KMS-11 (cell line): ENCODE data around the gene ATP8A2.

Experiments
- H2AFZ ChIP-seq: fragments of 200-600 bp; sonication (generic); 2 replicates; pipeline ENCODE4 v1.6.1; 2016; ENCODE audit warnings: antibody characterized with exemption, mixed run types, low read depth
- H3K27ac ChIP-seq: fragments of 200-600 bp; sonication (generic); 2 replicates; pipeline ENCODE4 v1.6.1; 2016; ENCODE audit warnings: mild to moderate bottlenecking, mixed run types
- H3K27me3 ChIP-seq: fragments of 200-600 bp; sonication (generic); 2 replicates; pipeline ENCODE4 v1.6.1; 2017; ENCODE audit warnings: mild to moderate bottlenecking, low read depth, mixed run types, moderate library complexity; ENCODE audit not compliant: insufficient read depth
- H3K36me3 ChIP-seq: fragments of 200-600 bp; sonication (generic); 2 replicates; pipeline ENCODE4 v1.6.1; 2017; ENCODE audit warnings: mild to moderate bottlenecking, mixed run types; ENCODE audit not compliant: insufficient read depth
- H3K4me1 ChIP-seq: fragments of 200-600 bp; sonication (generic); 2 replicates; pipeline ENCODE4 v1.6.1; 2016; ENCODE audit warnings: mild to moderate bottlenecking, low read depth, mixed run types; ENCODE audit not compliant: poor library complexity, severe bottlenecking
- H3K4me2 ChIP-seq: fragments of 200-600 bp; sonication (generic); 2 replicates; pipeline ENCODE4 v1.7.0; 2016; ENCODE audit warnings: mild to moderate bottlenecking, mixed run types
- H3K4me3 ChIP-seq: fragments of 200-600 bp; sonication (generic); IDR thresholded peaks from 2 replicates; pipeline ENCODE4 v1.6.1; 2017; ENCODE audit warnings: low read depth, low read length, mixed read lengths; ENCODE audit not compliant: insufficient read depth
- H3K79me2 ChIP-seq: fragments of 200-600 bp; sonication (generic); 2 replicates; pipeline ENCODE4 v1.6.1; 2016; ENCODE audit warnings: low read depth, mixed run types; ENCODE audit not compliant: insufficient read depth
- H3K9ac ChIP-seq: fragments of 200-600 bp; sonication (generic); 2 replicates; pipeline ENCODE4 v1.6.1; 2016; ENCODE audit warnings: mild to moderate bottlenecking, mixed run types
- H4K20me1 ChIP-seq: fragments of 200-600 bp; sonication (generic); 2 replicates; pipeline ENCODE4 v1.6.1; 2016; ENCODE audit warnings: mild to moderate bottlenecking, mixed run types; ENCODE audit not compliant: insufficient read depth
- TF ChIP-seq, protein P1 (sequence below): fragments of 200-600 bp; sonication (generic); conservative IDR thresholded peaks from 2 replicates; pipeline ENCODE4 v1.6.1; 2017; ENCODE audit warnings: low read depth, mild to moderate bottlenecking, antibody characterized with exemption, low read length, moderate library complexity, mixed read lengths

Gene ATP8A2

DNA sequence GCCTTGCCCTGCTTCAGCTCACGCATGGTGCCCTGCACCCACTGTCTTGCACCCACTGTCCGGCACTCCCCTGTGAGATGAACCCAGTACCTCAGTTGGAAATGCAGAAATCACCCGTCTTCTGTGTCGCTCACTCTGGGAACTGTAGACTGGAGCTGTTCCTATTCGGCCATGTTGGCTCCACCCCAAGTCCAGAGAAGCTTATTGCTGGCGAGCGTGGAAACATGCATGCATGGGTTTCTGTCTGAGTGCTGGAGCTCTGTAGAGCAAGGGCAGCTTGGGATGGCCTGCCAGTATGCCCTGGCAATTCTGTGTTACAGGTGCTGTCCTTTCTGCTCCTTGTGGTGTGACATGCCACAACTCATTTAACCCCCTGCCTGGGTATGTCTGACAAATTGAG is 527.2 kb downstream of the ATP8A2 start:
- H3K4me2 ChIP-seq = no peak overlapping the region
- H3K36me3 ChIP-seq = no peaks in the 10 kb centered on the region
- peaks cover 25% of the 10 kb centered on the region for H3K4me1 ChIP-seq
- no peak overlapping the region for H3K9ac ChIP-seq
- no peaks in the 10 kb centered on the region for H3K79me2 ChIP-seq
- H4K20me1 ChIP-seq = no peaks in the 10 kb centered on the region
- H3K4me3 ChIP-seq = no peak overlapping the region
- H3K27ac ChIP-seq = no peak overlapping the region
- TF ChIP-seq, protein P1, sequence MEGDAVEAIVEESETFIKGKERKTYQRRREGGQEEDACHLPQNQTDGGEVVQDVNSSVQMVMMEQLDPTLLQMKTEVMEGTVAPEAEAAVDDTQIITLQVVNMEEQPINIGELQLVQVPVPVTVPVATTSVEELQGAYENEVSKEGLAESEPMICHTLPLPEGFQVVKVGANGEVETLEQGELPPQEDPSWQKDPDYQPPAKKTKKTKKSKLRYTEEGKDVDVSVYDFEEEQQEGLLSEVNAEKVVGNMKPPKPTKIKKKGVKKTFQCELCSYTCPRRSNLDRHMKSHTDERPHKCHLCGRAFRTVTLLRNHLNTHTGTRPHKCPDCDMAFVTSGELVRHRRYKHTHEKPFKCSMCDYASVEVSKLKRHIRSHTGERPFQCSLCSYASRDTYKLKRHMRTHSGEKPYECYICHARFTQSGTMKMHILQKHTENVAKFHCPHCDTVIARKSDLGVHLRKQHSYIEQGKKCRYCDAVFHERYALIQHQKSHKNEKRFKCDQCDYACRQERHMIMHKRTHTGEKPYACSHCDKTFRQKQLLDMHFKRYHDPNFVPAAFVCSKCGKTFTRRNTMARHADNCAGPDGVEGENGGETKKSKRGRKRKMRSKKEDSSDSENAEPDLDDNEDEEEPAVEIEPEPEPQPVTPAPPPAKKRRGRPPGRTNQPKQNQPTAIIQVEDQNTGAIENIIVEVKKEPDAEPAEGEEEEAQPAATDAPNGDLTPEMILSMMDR = no peak
- no peak overlapping the region for H2AFZ ChIP-seq
- H3K27me3 ChIP-seq = no peaks in the 10 kb centered on the region

DNA sequence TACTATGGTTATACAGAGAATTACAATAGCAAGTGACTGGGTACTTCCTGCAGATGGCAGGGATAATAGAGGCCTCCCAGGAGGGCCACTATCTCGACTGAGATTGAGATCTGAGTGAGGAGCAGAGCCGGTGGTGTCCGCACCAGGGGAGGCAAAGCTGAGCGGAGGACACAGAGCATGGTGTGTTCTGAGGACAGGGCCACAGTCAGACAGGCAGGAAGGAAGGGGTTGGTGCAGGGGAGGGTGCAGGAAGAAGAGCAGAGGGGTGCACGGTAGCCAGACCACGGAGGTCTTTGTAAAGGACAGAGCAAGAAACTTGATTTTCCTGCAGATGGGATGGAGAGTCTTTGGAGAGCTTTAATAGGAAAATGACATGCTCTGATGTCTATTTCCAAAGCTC is 527.7 kb downstream of the ATP8A2 start:
- H4K20me1 ChIP-seq = no peaks in the 10 kb centered on the region
- H3K79me2 ChIP-seq = no peaks in the 10 kb centered on the region
- H3K36me3 ChIP-seq = no peaks in the 10 kb centered on the region
- TF ChIP-seq, protein P1 = no peak
- H3K4me2 ChIP-seq = no peak overlapping the region
- no peak overlapping the region for H2AFZ ChIP-seq
- H3K4me1 ChIP-seq = peaks cover 25% of the 10 kb centered on the region
- no peak overlapping the region for H3K4me3 ChIP-seq
- no peaks in the 10 kb centered on the region for H3K27me3 ChIP-seq
- no peak overlapping the region for H3K27ac ChIP-seq
- H3K9ac ChIP-seq = no peak overlapping the region

DNA sequence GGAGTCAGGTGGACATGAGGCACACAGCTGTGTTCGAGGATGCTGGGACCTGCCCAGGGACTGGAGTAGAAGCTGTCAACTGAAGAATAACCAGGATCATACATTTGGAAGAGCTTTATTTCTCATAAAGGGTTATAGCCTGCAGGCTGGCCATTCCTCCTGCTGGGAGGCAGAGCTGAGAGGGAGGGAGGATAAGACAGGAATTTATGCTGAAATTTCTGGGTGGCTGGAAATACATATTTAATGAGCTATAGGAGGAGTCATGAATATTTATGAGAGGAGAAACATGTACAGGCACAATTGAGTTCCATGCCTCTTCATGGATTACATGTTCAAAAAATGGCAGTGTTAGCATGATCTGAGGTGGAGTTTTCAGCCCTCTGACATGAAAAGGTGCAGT is 528.2 kb downstream of the ATP8A2 start:
- Histone ChIP-seq H3K27ac (no peak overlapping the region), H3K27me3 (no peaks in the 10 kb centered on the region), H3K4me2 (no peak overlapping the region), H3K4me1 (peaks cover 25% of the 10 kb centered on the region), H2AFZ (no peak overlapping the region), H3K79me2 (no peaks in the 10 kb centered on the region), H3K4me3 (no peak overlapping the region), H4K20me1 (no peaks in the 10 kb centered on the region), H3K9ac (no peak overlapping the region), H3K36me3 (no peaks in the 10 kb centered on the region)
- TF ChIP-seq, protein P1 = no peak

DNA sequence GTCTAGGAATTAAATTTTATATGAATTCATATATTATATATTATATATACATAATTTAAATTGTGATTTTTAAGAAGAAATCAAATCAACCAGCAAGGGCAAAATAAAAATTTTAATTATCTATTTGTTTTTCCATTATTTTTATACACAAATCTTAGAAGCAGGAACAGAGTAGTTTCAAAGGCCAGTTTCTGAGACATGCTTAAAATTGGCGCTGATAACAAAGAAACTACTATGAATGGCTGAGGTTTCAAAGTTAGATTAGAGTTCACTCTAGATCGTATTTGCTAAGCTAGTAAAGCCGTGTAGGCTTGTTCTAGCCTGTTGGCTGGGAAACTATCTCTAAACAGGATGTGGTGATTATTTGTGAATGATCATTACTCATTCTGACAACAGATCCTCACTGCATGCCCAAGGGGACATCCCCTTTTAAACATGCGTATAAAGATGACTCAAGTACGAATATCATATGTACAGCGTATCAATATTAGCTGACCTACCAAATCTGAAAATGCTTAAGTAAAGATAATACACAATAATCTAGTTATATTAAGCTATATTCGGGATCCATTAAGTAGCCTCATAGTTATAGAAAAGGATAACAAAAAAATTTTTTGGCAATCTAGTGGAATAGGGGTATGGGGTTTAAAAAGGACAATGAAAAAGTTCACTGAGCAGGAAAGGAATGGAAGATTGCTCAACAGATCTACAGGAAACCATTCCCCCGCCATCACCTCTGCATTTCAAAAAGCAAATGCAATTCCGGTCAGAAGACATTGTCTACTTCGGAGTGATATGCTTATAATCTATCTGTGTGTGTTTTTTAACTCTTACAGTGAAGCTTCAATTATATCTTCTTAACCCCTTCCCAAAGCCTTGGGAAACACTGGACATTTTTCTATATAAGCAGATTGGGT is 529.9 kb downstream of the ATP8A2 start:
- no peaks in the 10 kb centered on the region for H3K79me2 ChIP-seq
- TF ChIP-seq, protein P1 = no peak
- peak overlapping the region; percentile 70; the same call in 1 of the 2 replicates for H3K27ac ChIP-seq
- H3K27me3 ChIP-seq = no peaks in the 10 kb centered on the region
- H3K4me3 ChIP-seq = no peak overlapping the region
- H4K20me1 ChIP-seq = no peaks in the 10 kb centered on the region
- peak overlapping the region; percentile 73 for H3K4me2 ChIP-seq
- no peaks in the 10 kb centered on the region for H3K36me3 ChIP-seq
- no peak overlapping the region for H3K9ac ChIP-seq
- H2AFZ ChIP-seq = peak overlapping the region; percentile 73; the same call in 1 of the 2 replicates
- peaks cover 31% of the 10 kb centered on the region for H3K4me1 ChIP-seq
